Hematopoietic multipotent progenitor cell treated with erythropoietin and hydrocortisone succinate and interleukin-3 and kit ligand, for 15 days (in vitro differentiated cells): ENCODE measurements around the gene TRMT5.

Experiments used
- DNase-seq: peaks from one replicate; pipeline ENCODE4 v3.0.0-alpha.2; 2015; ENCODE audit warnings: low spot score

The TRMT5 gene

GRCh38 chr14:60980811-60981632, at the start of gene TRMT5, which contains the start of gene SLC38A6:
TSS of gene TRMT5 (minus strand) at chr14:60981079. CDS start at chr14:60980973, 106 bp downstream.
TSS of gene SLC38A6 (plus strand) at chr14:60981245. CDS start at chr14:60981278, 33 bp downstream.
- peak; percentile 92 for DNase-seq

- no peak for DNase-seq
These were observed 45.6 kb upstream of the TRMT5 start for GRCh38 chr14:61026526-61026925.

- DNase-seq, result peak; percentile 70
These were observed 44.7 kb upstream of the TRMT5 start for GRCh38 chr14:61025251-61026223.

- no peak for DNase-seq
These were observed 38.7 kb upstream of the TRMT5 start for GRCh38 chr14:61019537-61019936.

GRCh38 chr14:61003571-61003970, 22.7 kb upstream of the TRMT5 start:
- DNase-seq, result no peak

GRCh38 chr14:60999536-60999935, 18.7 kb upstream of the TRMT5 start:
- no peak for DNase-seq

GRCh38 chr14:60998617-60999016, 17.7 kb upstream of the TRMT5 start:
- no peak for DNase-seq

- DNase-seq, result peak; percentile 20
These were observed 8.7 kb upstream of the TRMT5 start for GRCh38 chr14:60989599-60989998.

- no peak for DNase-seq
These were observed 5.6 kb upstream of the TRMT5 start for GRCh38 chr14:60986500-60986899.

GRCh38 chr14:60984196-60984595, 3.3 kb upstream of the TRMT5 start:
- DNase-seq, result no peak

GRCh38 chr14:60981633-60982455, 965 bp upstream of the TRMT5 start:
- DNase-seq, result peak; percentile 54

- DNase-seq, result no peak
These were observed 3.0 kb downstream of the TRMT5 start for GRCh38 chr14:60977847-60978246.

GRCh38 chr14:60975551-60975950, 5.3 kb downstream of the TRMT5 start:
- DNase-seq, result no peak

GRCh38 chr14:60974090-60974651, 6.7 kb downstream of the TRMT5 start:
- DNase-seq, result no peak

- no peak for DNase-seq
These were observed 7.8 kb downstream of the TRMT5 start for GRCh38 chr14:60973070-60973469.

- no peak for DNase-seq
These were observed 8.6 kb downstream of the TRMT5 start for GRCh38 chr14:60972295-60972694.

- no peak for DNase-seq
These were observed 9.6 kb downstream of the TRMT5 start for GRCh38 chr14:60971271-60971670.

- no peak for DNase-seq
These were observed 10.7 kb downstream of the TRMT5 start for GRCh38 chr14:60970146-60970545.

- no peak for DNase-seq
These were observed 12.2 kb downstream of the TRMT5 start for GRCh38 chr14:60968671-60969070.

- no peak for DNase-seq
These were observed 12.8 kb downstream of the TRMT5 start for GRCh38 chr14:60968099-60968498.

- no peak for DNase-seq
These were observed 15.5 kb downstream of the TRMT5 start for GRCh38 chr14:60965402-60965801.
